Peyer's patch (tissue), 4 donors: Measurements from ENCODE around the gene SPEM1. TPM values are rescaled to one million over a fixed set of nuclear protein-coding genes. Genes with fewer than 3 reads are reported as not detected.
A peak's percentile ranks its signal among the peaks of the same experiment; 100 is the strongest.

ENCODE experiments used
- DNase-seq, 3 donors: peaks; one replicate each; pipeline ENCODE4 v3.0.0-alpha.2; 2017 to 2019
- H3K27ac ChIP-seq, 4 donors: fragments of 200-600 bp; sonication (generic); one replicate each; pipeline ENCODE4 v1.5.1; 2016 to 2019
- H3K27me3 ChIP-seq, 2 donors: fragments of 200-600 bp; sonication (generic); one replicate each; pipeline ENCODE4 v1.5.1; 2019
- H3K36me3 ChIP-seq, 3 donors: fragments of 200-600 bp; sonication (generic); one replicate each; pipeline ENCODE4 v1.5.1; 2016 to 2019
- H3K4me1 ChIP-seq, 4 donors: fragments of 200-600 bp; sonication (generic); one replicate each; pipeline ENCODE4 v1.5.1; 2016 to 2019
- H3K4me3 ChIP-seq, 4 donors: fragments of 200-600 bp; sonication (generic); 1 replicate in 3 of 4; 2 replicates in 1 of 4; pipeline ENCODE4 v1.5.1; 2016 to 2019; ENCODE audit warnings: mild to moderate bottlenecking in 1 of 4
- H3K9me3 ChIP-seq, 4 donors: fragments of 200-600 bp; sonication (generic); one replicate each; pipeline ENCODE4 v1.5.1; 2016 to 2019; ENCODE audit warnings: mild to moderate bottlenecking in 1 of 4
- POLR2A ChIP-seq, 2 donors: fragments of 450-650 bp; IDR thresholded peaks; one replicate each; pipeline ENCODE4 v1.5.1; 2017; ENCODE audit warnings: antibody characterized with exemption in 2 of 2, mild to moderate bottlenecking in 2 of 2, moderate library complexity in 2 of 2
- total RNA-seq, 4 donors: library from RNA; depleted of rRNA; stranded (reverse); fragments of >200 nt; gene quantifications; one replicate each; pipeline ENCODE4 v1.1.0, GENCODE V29; 2016
- TF ChIP-seq, protein P1 (sequence below), 6 experiments: fragments of 450-650 bp in 4 of 6; fragments of 200-600 bp in 2 of 6; sonication (generic) in 1 of 6; IDR thresholded peaks; one replicate each; pipeline ENCODE4 v1.5.1; 2017 to 2019; ENCODE audit warnings: antibody characterized with exemption in 6 of 6, mild to moderate bottlenecking in 3 of 6, moderate library complexity in 1 of 6

Gene SPEM1
- total RNA-seq, 4 donors from 2014 or later: not detected

DNA sequence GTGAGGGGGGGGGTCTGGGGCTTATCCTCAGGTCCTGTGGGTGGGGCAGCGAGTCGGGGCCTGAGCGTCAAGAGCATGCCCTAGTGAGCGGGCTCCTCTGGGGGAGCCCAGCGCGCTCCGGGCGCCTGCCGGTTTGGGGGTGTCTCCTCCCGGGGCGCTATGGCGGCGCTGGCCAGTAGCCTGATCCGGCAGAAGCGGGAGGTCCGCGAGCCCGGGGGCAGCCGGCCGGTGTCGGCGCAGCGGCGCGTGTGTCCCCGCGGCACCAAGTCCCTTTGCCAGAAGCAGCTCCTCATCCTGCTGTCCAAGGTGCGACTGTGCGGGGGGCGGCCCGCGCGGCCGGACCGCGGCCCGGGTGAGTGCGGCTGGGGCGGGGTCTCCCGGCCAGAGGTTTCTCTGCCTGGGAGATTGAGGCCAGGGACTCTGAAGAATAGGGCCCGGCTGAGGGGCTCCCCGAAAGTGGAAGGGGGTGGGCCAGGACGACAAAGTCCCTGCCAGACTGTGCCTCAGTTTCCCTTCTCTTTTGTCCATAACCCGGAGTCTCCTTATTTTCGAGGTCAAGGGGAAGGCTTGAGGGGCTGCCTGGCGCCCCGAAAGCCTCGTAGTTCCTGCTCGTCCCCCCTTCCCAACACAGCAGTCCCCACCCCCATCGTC is 19.5 kb downstream of the SPEM1 start, which contains the start of gene FGF11:
FGF11 (plus strand) TSS at position 51 of the 651 bp plus-strand sequence; CDS start at position 160, 109 bp downstream.
- Histone ChIP-seq H3K36me3 (no peaks in the 10 kb centered on the region), H3K27me3 (peaks cover 0 to 19% of the 10 kb centered on the region in 2 donors), H3K4me1 (peaks cover 8 to 48% (median 30%) of the 10 kb centered on the region in 4 donors), H3K9me3 (no peaks in the 10 kb centered on the region), H3K4me3 (peak within 1 kb of the TSS; percentile 3 to 76 (median 55)), H3K27ac (peak within 1 kb of the TSS in 1 of 4 donors; percentile 78)
- TF ChIP-seq, protein P1, sequence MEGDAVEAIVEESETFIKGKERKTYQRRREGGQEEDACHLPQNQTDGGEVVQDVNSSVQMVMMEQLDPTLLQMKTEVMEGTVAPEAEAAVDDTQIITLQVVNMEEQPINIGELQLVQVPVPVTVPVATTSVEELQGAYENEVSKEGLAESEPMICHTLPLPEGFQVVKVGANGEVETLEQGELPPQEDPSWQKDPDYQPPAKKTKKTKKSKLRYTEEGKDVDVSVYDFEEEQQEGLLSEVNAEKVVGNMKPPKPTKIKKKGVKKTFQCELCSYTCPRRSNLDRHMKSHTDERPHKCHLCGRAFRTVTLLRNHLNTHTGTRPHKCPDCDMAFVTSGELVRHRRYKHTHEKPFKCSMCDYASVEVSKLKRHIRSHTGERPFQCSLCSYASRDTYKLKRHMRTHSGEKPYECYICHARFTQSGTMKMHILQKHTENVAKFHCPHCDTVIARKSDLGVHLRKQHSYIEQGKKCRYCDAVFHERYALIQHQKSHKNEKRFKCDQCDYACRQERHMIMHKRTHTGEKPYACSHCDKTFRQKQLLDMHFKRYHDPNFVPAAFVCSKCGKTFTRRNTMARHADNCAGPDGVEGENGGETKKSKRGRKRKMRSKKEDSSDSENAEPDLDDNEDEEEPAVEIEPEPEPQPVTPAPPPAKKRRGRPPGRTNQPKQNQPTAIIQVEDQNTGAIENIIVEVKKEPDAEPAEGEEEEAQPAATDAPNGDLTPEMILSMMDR (IDR thresholded peaks at IDR 0.05): no peak
- TF ChIP-seq POLR2A (IDR thresholded peaks at IDR 0.05): no peak
- DNase-seq: no peak

DNA sequence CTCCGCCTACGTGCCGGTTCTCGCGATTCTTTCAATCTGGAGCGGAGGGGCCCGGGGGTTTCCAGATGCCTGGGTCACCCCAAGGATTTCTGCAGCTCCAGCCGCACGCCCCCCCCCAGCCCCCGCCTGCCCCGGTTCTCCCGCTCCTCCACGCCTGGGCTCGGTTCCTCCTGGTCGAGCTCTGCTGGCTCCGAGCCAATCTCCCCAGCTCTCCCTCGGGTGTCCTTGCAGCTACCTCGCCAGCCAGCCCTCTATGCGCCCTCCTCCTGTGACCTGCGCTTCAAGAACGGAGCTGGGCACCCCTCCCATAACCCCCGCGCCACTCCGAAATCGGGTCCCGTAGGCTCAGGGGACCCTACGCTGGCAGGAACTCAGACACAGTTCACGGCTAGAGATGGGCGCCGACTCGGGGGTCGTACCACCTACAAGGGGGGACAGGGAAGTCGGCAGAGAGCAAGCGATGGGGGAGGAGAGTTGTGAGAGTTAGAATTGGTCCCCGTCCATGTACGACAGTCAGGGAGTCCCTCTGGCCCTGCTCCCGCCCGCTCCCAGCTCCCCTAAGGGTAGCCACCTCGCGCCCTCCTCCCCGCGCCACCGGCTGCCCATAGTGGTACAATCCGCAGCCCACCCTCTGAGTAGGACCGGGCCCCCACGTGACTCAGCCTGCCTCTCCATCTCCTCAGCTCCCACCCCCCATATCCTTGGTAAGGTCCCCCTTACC is 20.1 kb downstream of the SPEM1 start:
- H3K4me3 ChIP-seq: peak overlapping the region; percentile 3 to 43 (median 40)
- peaks cover 0 to 19% of the 10 kb centered on the region in 2 donors for H3K27me3 ChIP-seq
- peak overlapping the region in 1 of 4 donors; percentile 42 for H3K27ac ChIP-seq
- peak in 2 of 3 donors; percentile 38 to 74 for DNase-seq
- no peaks in the 10 kb centered on the region for H3K36me3 ChIP-seq
- no peaks in the 10 kb centered on the region for H3K9me3 ChIP-seq
- H3K4me1 ChIP-seq: peaks cover 8 to 53% (median 35%) of the 10 kb centered on the region in 4 donors
- no peak for TF ChIP-seq POLR2A (IDR thresholded peaks at IDR 0.05)
- TF ChIP-seq, protein P1 (IDR thresholded peaks at IDR 0.05): no peak

- Histone ChIP-seq H3K4me1 (peaks cover 8 to 51% (median 38%) of the 10 kb centered on the region in 4 donors), H3K36me3 (no peaks in the 10 kb centered on the region), H3K27ac (peak overlapping the region in 1 of 4 donors; percentile 42), H3K4me3 (peak overlapping the region in 1 of 4 donors; percentile 37), H3K9me3 (no peaks in the 10 kb centered on the region), H3K27me3 (peaks cover 0 to 19% of the 10 kb centered on the region in 2 donors)
- no peak for TF ChIP-seq POLR2A (IDR thresholded peaks at IDR 0.05)
- DNase-seq: no peak
These were observed 20.7 kb downstream of the SPEM1 start for GRCh38 chr17:7440834-7441195.

GRCh38 chr17:7441266-7441665 is 21.1 kb downstream of the SPEM1 start:
- Histone ChIP-seq H3K27me3 (peaks cover 0 to 19% of the 10 kb centered on the region in 2 donors), H3K4me1 (peaks cover 8 to 47% (median 37%) of the 10 kb centered on the region in 4 donors), H3K9me3 (no peaks in the 10 kb centered on the region), H3K27ac (no peak overlapping the region), H3K4me3 (no peak overlapping the region), H3K36me3 (no peaks in the 10 kb centered on the region)
- TF ChIP-seq, protein P1 (IDR thresholded peaks at IDR 0.05): no peak
- TF ChIP-seq POLR2A (IDR thresholded peaks at IDR 0.05): no peak
- no peak for DNase-seq

- peaks cover 0 to 24% of the 10 kb centered on the region in 2 donors for H3K27me3 ChIP-seq
- H3K4me3 ChIP-seq: no peak overlapping the region
- H3K4me1 ChIP-seq: peaks cover 8 to 44% (median 30%) of the 10 kb centered on the region in 4 donors
- H3K9me3 ChIP-seq: no peaks in the 10 kb centered on the region
- no peak for TF ChIP-seq POLR2A (IDR thresholded peaks at IDR 0.05)
- TF ChIP-seq, protein P1 (IDR thresholded peaks at IDR 0.05): no peak
- DNase-seq: no peak
- no peaks in the 10 kb centered on the region for H3K36me3 ChIP-seq
- H3K27ac ChIP-seq: no peak overlapping the region
These were observed 22.0 kb downstream of the SPEM1 start for GRCh38 chr17:7442142-7442541.
